Panc1 (cell line): ENCODE measurements around the gene CSMD2.

Experiments
- CTCF ChIP-seq: fragments of 450-650 bp; IDR thresholded peaks from 2 replicates; pipeline ENCODE4 v1.5.1; 2017; ENCODE audit warnings: mild to moderate bottlenecking
- POLR2AphosphoS5 ChIP-seq: IDR thresholded peaks from 2 replicates; pipeline ENCODE4 v1.6.1; 2012; ENCODE audit warnings: mild to moderate bottlenecking, low read depth, low read length, moderate library complexity
- REST ChIP-seq, 2 experiments: IDR thresholded peaks; 2 replicates each; pipeline ENCODE4 v1.6.1; 2011 to 2012; ENCODE audit warnings: low read depth in 2 of 2, control low read depth in 1 of 2, low read length in 1 of 2, mild to moderate bottlenecking in 1 of 2, moderate library complexity in 1 of 2; ENCODE audit not compliant: insufficient read depth in 1 of 2
- SIN3A ChIP-seq: IDR thresholded peaks from 2 replicates; pipeline ENCODE4 v1.6.1; 2012; ENCODE audit warnings: low read depth, mild to moderate bottlenecking, low read length, moderate library complexity, borderline replicate concordance; ENCODE audit not compliant: insufficient read depth
- TCF7L2 ChIP-seq: IDR thresholded peaks from 2 replicates; pipeline ENCODE4 v1.6.1; 2011; ENCODE audit warnings: mild to moderate bottlenecking, low read depth, low read length, inconsistent platforms

GRCh38 chr1:33973799-33974545, 191.1 kb downstream of the CSMD2 start:
- TF ChIP-seq CTCF (no peak), SIN3A (no peak), POLR2AphosphoS5 (no peak), REST (IDR thresholded peaks at IDR 0.05; ENCODE audit: insufficient read depth in 1 of 2, low read depth in 2 of 2, low read length in 1 of 2) (no peak), TCF7L2 (no peak)
